ENCODE data around the gene MRPS22. TPM values are rescaled to one million over a fixed set of nuclear protein-coding genes. Genes with fewer than 3 reads are reported as not detected.

The MRPS22 gene
- total RNA-seq, 1 experiment from 2014 or later = 95.1 TPM

DNA sequence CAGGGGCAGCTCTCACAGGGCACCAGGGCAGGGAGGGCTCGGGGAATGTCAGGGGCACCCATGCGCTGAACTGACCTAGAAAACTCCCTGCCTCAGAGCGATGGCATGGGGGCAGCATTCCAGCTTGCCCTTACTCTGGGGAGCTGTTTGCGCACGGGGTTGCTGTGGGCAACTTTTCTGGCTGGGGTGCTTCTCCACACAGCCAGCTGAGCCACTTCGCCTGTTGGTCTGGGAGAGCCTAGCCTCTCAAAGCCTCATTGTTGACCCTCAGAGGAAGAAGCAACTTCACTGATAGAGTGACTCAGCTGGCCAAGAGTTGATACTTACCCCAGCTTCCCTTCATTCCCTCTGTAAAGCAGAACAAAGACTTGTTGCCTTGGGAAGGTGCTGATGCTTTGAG lies 42.6 kb upstream of the MRPS22 start:
- DNase-seq (ENCODE audit: low read depth, low spot score) (no peak), ATAC-seq (no peak)
- intact Hi-C loops (cut with micrococcal nuclease) = no loop called here
- RAD21 ChIA-PET (ENCODE audit: low non-redundant PET in 1 of 2, low total read pairs in 2 of 2, uncharacterized antibody in 2 of 2, unreplicated experiment in 2 of 2) = interaction anchor here (0.7 to 1.7 kb wide), 3 partner anchors 9 to 81 kb away, joined by 3 to 6 read pairs (median 4); no protein-coding TSS in a partner anchor
- POLR2A ChIA-PET = interaction anchor here (0.7 to 10.8 kb wide), 4 partner anchors 9 to 365 kb away, joined by 3 to 198 read pairs (median 4); no protein-coding TSS in a partner anchor
- H3K27ac ChIP-seq (ENCODE audit: low read depth, low read length) = peak overlapping the region; percentile 97
- H3K36me3 ChIP-seq (ENCODE audit: control insufficient read depth in 1 of 2, insufficient read depth in 2 of 2, low read length in 2 of 2) = no peaks in the 10 kb centered on the region
- peak overlapping the region; percentile 75 for H3K9ac ChIP-seq (ENCODE audit: low read length)
- no peaks in the 10 kb centered on the region for H4K20me1 ChIP-seq (ENCODE audit: insufficient read depth)
- H3K27me3 ChIP-seq (ENCODE audit: insufficient read depth, low read length) = no peaks in the 10 kb centered on the region
- no peaks in the 10 kb centered on the region for H3K9me3 ChIP-seq (ENCODE audit: control insufficient read depth in 1 of 2, insufficient read depth in 1 of 2, low read depth in 1 of 2, low read length in 2 of 2)
- H3K9me2 ChIP-seq (ENCODE audit: insufficient read depth) = no peaks in the 10 kb centered on the region
- BruUV-seq (replicated peaks) = no TSS peak
- H3K79me2 ChIP-seq (ENCODE audit: insufficient read depth, low read length) = no peaks in the 10 kb centered on the region; the same call in 1 of the 2 replicates
- TF ChIP-seq EZH2 (IDR thresholded peaks at IDR 0.05) (no peak), ZNF274 (IDR thresholded peaks at IDR 0.05; ENCODE audit: low read depth, low read length) (no peak), RAD21 (IDR thresholded peaks at IDR 0.05; ENCODE audit: low read depth) (no peak), CBX3 (IDR thresholded peaks at IDR 0.05; ENCODE audit: low read depth) (no peak)
- TF ChIP-seq, protein P1, sequence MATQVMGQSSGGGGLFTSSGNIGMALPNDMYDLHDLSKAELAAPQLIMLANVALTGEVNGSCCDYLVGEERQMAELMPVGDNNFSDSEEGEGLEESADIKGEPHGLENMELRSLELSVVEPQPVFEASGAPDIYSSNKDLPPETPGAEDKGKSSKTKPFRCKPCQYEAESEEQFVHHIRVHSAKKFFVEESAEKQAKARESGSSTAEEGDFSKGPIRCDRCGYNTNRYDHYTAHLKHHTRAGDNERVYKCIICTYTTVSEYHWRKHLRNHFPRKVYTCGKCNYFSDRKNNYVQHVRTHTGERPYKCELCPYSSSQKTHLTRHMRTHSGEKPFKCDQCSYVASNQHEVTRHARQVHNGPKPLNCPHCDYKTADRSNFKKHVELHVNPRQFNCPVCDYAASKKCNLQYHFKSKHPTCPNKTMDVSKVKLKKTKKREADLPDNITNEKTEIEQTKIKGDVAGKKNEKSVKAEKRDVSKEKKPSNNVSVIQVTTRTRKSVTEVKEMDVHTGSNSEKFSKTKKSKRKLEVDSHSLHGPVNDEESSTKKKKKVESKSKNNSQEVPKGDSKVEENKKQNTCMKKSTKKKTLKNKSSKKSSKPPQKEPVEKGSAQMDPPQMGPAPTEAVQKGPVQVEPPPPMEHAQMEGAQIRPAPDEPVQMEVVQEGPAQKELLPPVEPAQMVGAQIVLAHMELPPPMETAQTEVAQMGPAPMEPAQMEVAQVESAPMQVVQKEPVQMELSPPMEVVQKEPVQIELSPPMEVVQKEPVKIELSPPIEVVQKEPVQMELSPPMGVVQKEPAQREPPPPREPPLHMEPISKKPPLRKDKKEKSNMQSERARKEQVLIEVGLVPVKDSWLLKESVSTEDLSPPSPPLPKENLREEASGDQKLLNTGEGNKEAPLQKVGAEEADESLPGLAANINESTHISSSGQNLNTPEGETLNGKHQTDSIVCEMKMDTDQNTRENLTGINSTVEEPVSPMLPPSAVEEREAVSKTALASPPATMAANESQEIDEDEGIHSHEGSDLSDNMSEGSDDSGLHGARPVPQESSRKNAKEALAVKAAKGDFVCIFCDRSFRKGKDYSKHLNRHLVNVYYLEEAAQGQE (IDR thresholded peaks at IDR 0.05; ENCODE audit: low read depth) = no peak
- peaks cover 73 to 96% of the 10 kb centered on the region in 2 experiments for H3K4me1 ChIP-seq (ENCODE audit: control insufficient read depth in 1 of 2, insufficient read depth in 2 of 2, low read length in 2 of 2)
- H3K4me2 ChIP-seq (ENCODE audit: low read length) = peak overlapping the region; percentile 75
- no peak overlapping the region for H3K4me3 ChIP-seq (replicated peaks in 1 of 2; ENCODE audit: low read depth in 1 of 2, low read length in 2 of 2)
- no peak overlapping the region for H2AFZ ChIP-seq (ENCODE audit: low read depth, low read length, poor library complexity, severe bottlenecking)
- CTCF ChIA-PET = interaction anchor here (0.8 to 5.4 kb wide), 4 partner anchors 9 to 365 kb away, joined by 4 to 36 read pairs (median 6); no protein-coding TSS in a partner anchor

Measured in HCT116 (cell line).